Activated CD4-positive, alpha-beta T cell treated with anti-CD3 and anti-CD28 coated beads for 48 hours (primary cell): ENCODE data around the gene MAB21L2.

ENCODE experiments used
- DNase-seq: peaks from one replicate; pipeline ENCODE4 v3.0.0-alpha.2; 2020

The MAB21L2 gene

DNA sequence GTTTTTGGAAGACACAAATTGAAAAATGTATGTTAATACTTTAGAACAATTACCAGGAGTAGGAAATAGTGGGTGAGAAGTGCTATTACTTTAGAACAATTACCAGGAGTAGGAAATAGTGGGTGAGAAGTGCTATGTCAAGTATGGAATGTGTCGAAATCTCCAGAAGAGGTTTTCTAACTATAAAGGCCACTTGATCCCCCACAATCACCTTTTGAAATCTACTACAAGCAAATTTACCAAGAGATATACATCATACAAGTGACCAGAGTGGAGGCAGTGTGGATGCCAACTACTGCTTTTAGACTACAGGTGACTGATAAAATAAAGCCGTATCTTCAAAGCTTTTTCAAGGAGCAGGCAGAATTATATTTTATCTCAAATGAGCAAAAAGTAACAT, 43.1 kb downstream of the MAB21L2 start:
- no peak for DNase-seq

DNA sequence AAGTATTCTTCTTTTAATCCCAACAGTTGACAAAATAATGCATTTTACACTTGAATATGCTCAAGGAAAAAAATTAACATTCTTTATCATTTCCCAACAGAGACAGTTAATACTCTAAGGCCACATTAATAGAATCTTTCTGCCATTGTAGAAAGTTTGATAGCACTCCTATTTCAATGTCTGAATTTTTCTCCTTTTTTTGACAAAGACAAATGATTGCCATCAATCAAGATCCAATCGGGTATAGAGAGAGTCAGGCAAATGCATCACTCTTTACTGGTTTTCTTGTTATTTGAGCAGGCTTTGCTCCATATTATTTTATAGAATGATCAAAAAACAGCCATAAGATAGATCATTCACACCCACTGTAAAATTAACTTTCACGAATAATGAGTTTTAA, 46.1 kb downstream of the MAB21L2 start:
- no peak for DNase-seq

DNA sequence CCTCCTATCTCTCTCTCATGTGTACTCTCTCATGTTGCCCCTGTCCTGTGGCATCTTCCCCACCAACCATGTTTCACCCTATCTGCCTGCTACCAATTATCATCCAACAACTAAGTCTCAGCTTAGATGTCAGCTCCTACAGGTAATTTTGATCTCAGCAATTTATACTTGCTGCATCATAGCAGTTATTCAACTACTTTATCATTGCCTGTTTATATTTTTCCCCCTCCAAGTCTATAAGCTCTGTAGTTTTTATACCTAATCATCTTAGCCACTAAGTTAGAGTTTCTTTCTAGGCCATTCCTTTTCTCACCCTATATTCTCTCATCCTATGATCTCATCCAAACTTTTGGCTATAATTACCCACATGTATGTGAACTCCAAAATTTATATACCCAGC, 50.7 kb downstream of the MAB21L2 start:
- DNase-seq = no peak
